K562 (cell line): Measurements from ENCODE around the gene DNAH8. TPM values are rescaled to one million over a fixed set of nuclear protein-coding genes. Genes with fewer than 3 reads are reported as not detected.
A peak's percentile ranks its signal among the peaks of the same experiment; 100 is the strongest.

Experiments used
- ATAC-seq: fragments of 200-7000 bp; cut with Tn5 transposase; 3 replicates; pipeline ENCODE4 v1.9.1; 2020; ENCODE audit warnings: moderate library complexity
- BruUV-seq: library from RNA; stranded (reverse); fragments of 400-500 nt; replicated peaks from 2 replicates; lab custom pipeline; 2021; lab: Mats Ljungman, UMichigan
- CTCF ChIA-PET: fragments of 300-600 bp; formaldehyde crosslinking; extraction: SDS; loops from one replicate; lab custom pipeline; 2021; ENCODE audit warnings: low intra/inter-chr PET ratio; lab: Yijun Ruan, JAX
- POLR2A ChIA-PET: fragments of 300-600, 350-650 bp; sonication (Branson Sonifier 250); formaldehyde crosslinking; extraction: SDS; loops from one replicate; lab custom pipeline; 2021; ENCODE audit warnings: antibody characterized with exemption, inconsistent platforms; lab: Yijun Ruan, JAX
- DNase-seq, 4 experiments: peaks; one replicate each; pipeline versions ENCODE4 v3.0.0 to v3.0.0-alpha.2; 2011 to 2018; ENCODE audit warnings: low spot score in 3 of 4, mixed read lengths in 3 of 4; ENCODE audit errors: extremely low read depth in 1 of 4
- FAIRE-seq: peaks from 2 replicates; lab custom pipeline; 2011; peaks lifted over from hg19 to GRCh38; lab: Jason Lieb, UNC
- H2AFZ ChIP-seq: 2 replicates; pipeline ENCODE4 v1.6.0; 2011; ENCODE audit warnings: low read depth, low read length, control low read depth, inconsistent platforms
- H3K27ac ChIP-seq: fragments of 200-600 bp; 3 replicates; pipeline ENCODE4 v1.8.0; 2011; ENCODE audit warnings: low read depth, mild to moderate bottlenecking, control low read depth, inconsistent platforms, low read length, moderate library complexity, mixed read lengths; ENCODE audit errors: extremely low read depth
- H3K27me3 ChIP-seq, 2 experiments: fragments of 300-600 bp in 1 of 2; 2 replicates in 1 of 2; 3 replicates in 1 of 2; pipeline versions ENCODE4 v1.6.0 to v1.8.0; 2011; ENCODE audit warnings: inconsistent platforms in 2 of 2, low read length in 2 of 2, mild to moderate bottlenecking in 1 of 2, mixed read lengths in 1 of 2, moderate library complexity in 1 of 2; ENCODE audit not compliant: control insufficient read depth in 2 of 2, insufficient read depth in 2 of 2
- H3K36me3 ChIP-seq: fragments of 300-600 bp; 3 replicates; pipeline ENCODE4 v1.8.0; 2011; ENCODE audit warnings: mild to moderate bottlenecking, low read length, inconsistent platforms; ENCODE audit not compliant: control insufficient read depth, insufficient read depth
- H3K4me1 ChIP-seq, 2 experiments: fragments of 200-600 bp in 1 of 2; replicated peaks in 1 of 2; 2 replicates in 1 of 2; 3 replicates in 1 of 2; pipeline versions ENCODE4 v1.5.1 to v1.8.0; 2011; ENCODE audit warnings: inconsistent platforms in 2 of 2, low read length in 2 of 2, mild to moderate bottlenecking in 1 of 2, mixed read lengths in 1 of 2, moderate library complexity in 1 of 2; ENCODE audit not compliant: control insufficient read depth in 2 of 2, insufficient read depth in 2 of 2
- H3K4me2 ChIP-seq: 2 replicates; pipeline ENCODE4 v1.6.1; 2011; ENCODE audit warnings: low read length, control low read depth, inconsistent platforms, mixed read lengths; ENCODE audit not compliant: insufficient read depth
- H3K4me3 ChIP-seq: fragments of 200-600 bp; sonication (generic), shearing (Covaris generic); 2 replicates; pipeline ENCODE4 v1.5.1; 2016; ENCODE audit warnings: control low read depth, inconsistent platforms
- H3K79me2 ChIP-seq: fragments of 200-600 bp; 3 replicates; pipeline ENCODE4 v1.8.0; 2011; ENCODE audit warnings: low read length, inconsistent platforms; ENCODE audit not compliant: control insufficient read depth, insufficient read depth
- H3K9ac ChIP-seq, 2 experiments: 2 replicates each; pipeline versions ENCODE4 v1.6.0 to v1.6.1; 2011; ENCODE audit warnings: low read depth in 2 of 2, low read length in 2 of 2, control low read depth in 1 of 2, inconsistent platforms in 1 of 2, mild to moderate bottlenecking in 1 of 2, mixed read lengths in 1 of 2; ENCODE audit not compliant: insufficient read depth in 1 of 2
- H3K9me1 ChIP-seq: one replicate; pipeline ENCODE4 v1.6.0; 2011; ENCODE audit warnings: inconsistent platforms, mild to moderate bottlenecking, low read length, moderate library complexity; ENCODE audit not compliant: control insufficient read depth, insufficient read depth
- H3K9me3 ChIP-seq: replicated peaks from 2 replicates; pipeline ENCODE4 v1.5.1; 2011; ENCODE audit warnings: low read depth, low read length, inconsistent platforms; ENCODE audit not compliant: control insufficient read depth, insufficient read depth
- H4K20me1 ChIP-seq: replicated peaks from 2 replicates; pipeline ENCODE4 v1.6.1; 2011; ENCODE audit warnings: low read length, inconsistent platforms, mixed read lengths; ENCODE audit not compliant: control insufficient read depth, insufficient read depth
- CTCF ChIP-seq, 3 experiments: IDR thresholded peaks in 2 of 3; conservative IDR thresholded peaks in 1 of 3; 2 replicates each; pipeline ENCODE4 v1.5.1; 2011 to 2012; ENCODE audit warnings: low read length in 3 of 3, mild to moderate bottlenecking in 3 of 3, control low read depth in 2 of 3, improper control_type of control experiment in 1 of 3, inconsistent platforms in 1 of 3, low read depth in 1 of 3, mixed read lengths in 1 of 3, moderate library complexity in 1 of 3; ENCODE audit not compliant: insufficient read depth in 2 of 3
- E2F1 ChIP-seq: sonication (generic); formaldehyde crosslinking; IDR thresholded peaks from 2 replicates; pipeline ENCODE4 v1.8.1; 2023; ENCODE audit warnings: mild to moderate bottlenecking, missing genetic modification reagents, moderate library complexity
- FOXA1 ChIP-seq: fragments of 450-650 bp; IDR thresholded peaks from 2 replicates; pipeline ENCODE4 v1.6.1; 2016; ENCODE audit warnings: mild to moderate bottlenecking, borderline replicate concordance
- KLF16 ChIP-seq: IDR thresholded peaks from 2 replicates; pipeline ENCODE4 v1.6.1; 2016; ENCODE audit warnings: antibody characterized with exemption
- LCOR ChIP-seq: sonication (generic); formaldehyde crosslinking; IDR thresholded peaks from 2 replicates; pipeline ENCODE4 v1.8.0; 2022; ENCODE audit warnings: mild to moderate bottlenecking, missing genetic modification reagents
- MCM3 ChIP-seq: fragments of 450-650 bp; IDR thresholded peaks from 2 replicates; pipeline ENCODE4 v1.6.1; 2016
- MECOM ChIP-seq: fragments of 250-450 bp; sonication (Bioruptor Pico); IDR thresholded peaks from 2 replicates; pipeline ENCODE4 v1.8.0; 2022; ENCODE audit warnings: inconsistent platforms
- NELFE ChIP-seq: IDR thresholded peaks from 2 replicates; pipeline ENCODE4 v1.6.1; 2011; ENCODE audit warnings: mild to moderate bottlenecking; ENCODE audit not compliant: insufficient read depth, insufficient read length
- NFIX ChIP-seq: fragments of 250-450 bp; sonication (Bioruptor Pico); IDR thresholded peaks from 2 replicates; pipeline ENCODE4 v1.4.0; 2020; ENCODE audit warnings: low read depth, mild to moderate bottlenecking, moderate library complexity
- NFXL1 ChIP-seq: fragments of 450-650 bp; formaldehyde crosslinking; IDR thresholded peaks from 2 replicates; pipeline ENCODE4 v1.4.0; 2021; ENCODE audit warnings: mild to moderate bottlenecking
- NUFIP1 ChIP-seq: fragments of 450-650 bp; IDR thresholded peaks from 2 replicates; pipeline ENCODE4 v1.6.1; 2018; ENCODE audit not compliant: partially characterized antibody
- POLR3G ChIP-seq: IDR thresholded peaks from 2 replicates; pipeline ENCODE4 v1.6.1; 2011; ENCODE audit not compliant: insufficient read length, insufficient replicate concordance; ENCODE audit errors: extremely low read depth
- RAD21 ChIP-seq, 2 experiments: fragments of 250-450 bp in 1 of 2; fragments of 450-650 bp in 1 of 2; sonication (Bioruptor Pico) in 1 of 2; formaldehyde crosslinking in 1 of 2; IDR thresholded peaks in 1 of 2; conservative IDR thresholded peaks in 1 of 2; 2 replicates each; pipeline versions ENCODE4 v1.4.0 to v1.8.0; 2020 to 2022; ENCODE audit warnings: mild to moderate bottlenecking in 2 of 2, moderate library complexity in 1 of 2
- SIN3B ChIP-seq: fragments of 450-650 bp; IDR thresholded peaks from 2 replicates; pipeline ENCODE4 v1.6.1; 2017; ENCODE audit warnings: low read depth, mild to moderate bottlenecking, moderate library complexity
- SNRNP70 ChIP-seq: fragments of 200-400 bp; formaldehyde crosslinking; optimal IDR thresholded peaks from 2 replicates; pipeline ENCODE3; 2017; ENCODE audit warnings: low read depth, low read length
- ZNF316 ChIP-seq: fragments of 450-650 bp; IDR thresholded peaks from 2 replicates; pipeline ENCODE4 v1.6.1; 2016
- ZNF324 ChIP-seq: fragments of 250-450 bp; sonication (Bioruptor Pico); IDR thresholded peaks from 2 replicates; pipeline ENCODE4 v1.4.0; 2020; ENCODE audit warnings: mild to moderate bottlenecking
- ZNF583 ChIP-seq: fragments of 250-450 bp; sonication (Bioruptor Pico); IDR thresholded peaks from 2 replicates; pipeline ENCODE4 v1.4.0; 2020
- ZNF717 ChIP-seq: fragments of 250-450 bp; sonication (Bioruptor Pico); IDR thresholded peaks from 2 replicates; pipeline ENCODE4 v1.5.0; 2021
- WGBS: fragments of 100-300 bp; shearing (Covaris generic); methylation state at CpG from one replicate; pipeline ENCODE4 v1.1.6; 2016; ENCODE audit warnings: low coverage, mixed read lengths; ENCODE audit not compliant: insufficient coverage; ENCODE audit errors: missing lambda C conversion rate; 5-methylcytosine and 5-hydroxymethylcytosine counted together
- in situ Hi-C: fragments of 300-500 bp; cut with MboI; formaldehyde crosslinking; loops from 4 replicates; pipeline ENCODE4 v1.15.0; 2018; ENCODE audit warnings: inconsistent platforms, mixed read lengths
- intact Hi-C: fragments of 100-400 bp; cut with micrococcal nuclease; formaldehyde crosslinking; loops from 2 replicates; pipeline ENCODE4 v1.14.2; 2022
- polyA plus RNA-seq, 8 experiments: library from polyadenylated mRNA; depleted of rRNA in 4 of 8; stranded (reverse) in 5 of 8; unstranded in 3 of 8; fragments of >200 nt; fragmentation: Nextera tagmentation in 2 of 8; fragmentation: Illumina TruSeq in 1 of 8; extraction: Ambion mirVana in 2 of 8; extraction: Trizol in 1 of 8; gene quantifications; 2 replicates each; pipeline versions ENCODE4 v1.2.1 to v1.2.3, GENCODE V29; 2011 to 2014; ENCODE audit warnings: inconsistent platforms in 1 of 8, missing spikeins in 1 of 8
- total RNA-seq, 7 experiments: library from RNA; depleted of rRNA in 6 of 7; stranded (reverse); fragments of >200 nt in 6 of 7; fragmentation: Illumina TruSeq in 2 of 7; extraction: Trizol in 2 of 7; gene quantifications; 2 replicates each; pipeline versions ENCODE4 v1.2.1 to v1.2.3, GENCODE V29; 2011 to 2021; ENCODE audit warnings: low replicate concordance in 1 of 7
- TF ChIP-seq, protein P1 (sequence below), 2 experiments: IDR thresholded peaks; 2 replicates each; pipeline ENCODE4 v1.6.1; 2011; ENCODE audit warnings: borderline replicate concordance in 1 of 2, control low read depth in 1 of 2, low read depth in 1 of 2, low read length in 1 of 2, mild to moderate bottlenecking in 1 of 2, mixed read lengths in 1 of 2, moderate library complexity in 1 of 2; ENCODE audit not compliant: insufficient read depth in 1 of 2, insufficient read length in 1 of 2, poor library complexity in 1 of 2, severe bottlenecking in 1 of 2; ENCODE audit errors: extremely low read depth in 1 of 2

The DNAH8 gene
- total and polyA plus RNA-seq, 9 of the 15 experiments (the other 6 are each of a cell fraction or from before 2014, with no cell fraction given): 1.2 to 4.2 (median 2.9) TPM

DNA sequence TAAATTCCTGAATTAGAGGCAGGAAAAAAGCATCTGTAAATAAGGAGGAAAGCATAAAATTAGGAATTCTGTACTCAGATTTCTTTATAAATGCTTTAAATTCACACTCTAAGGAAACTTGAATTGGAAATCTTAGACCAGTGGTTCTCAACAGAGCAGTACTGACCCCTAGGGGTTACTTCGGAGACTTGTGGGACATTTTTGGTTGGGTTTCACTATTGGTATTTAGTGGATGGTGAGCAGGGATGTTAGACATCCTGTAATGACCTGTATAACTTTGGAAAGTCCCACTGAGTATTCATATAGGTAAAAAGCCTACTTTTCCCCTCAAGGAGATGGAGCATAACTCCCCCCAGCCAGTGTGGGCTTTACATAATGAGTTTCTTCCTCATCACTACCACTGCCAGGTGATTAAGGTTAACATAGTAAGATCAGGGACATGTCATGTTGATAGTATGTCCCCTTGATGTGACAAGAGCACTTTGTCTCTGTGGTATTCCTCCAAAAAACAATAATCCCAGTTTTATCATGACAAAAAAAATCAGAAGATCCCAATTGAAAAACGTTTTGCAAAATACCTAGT is 43.1 kb upstream of the DNAH8 start:
- WGBS: 0% methylated on average over 2 of the region's 2 CpGs
- peak; percentile 91 for ATAC-seq
- Histone ChIP-seq H3K4me3 (no peak overlapping the region), H3K9me1 (no peaks in the 10 kb centered on the region), H3K9ac (no peak overlapping the region), H3K4me1 (no peaks in the 10 kb centered on the region), H3K79me2 (no peaks in the 10 kb centered on the region), H3K4me2 (no peak overlapping the region), H2AFZ (no peak overlapping the region), H3K36me3 (peaks cover 22% of the 10 kb centered on the region), H3K27ac (no peak overlapping the region), H3K9me3 (no peaks in the 10 kb centered on the region), H3K27me3 (0 out of 5 replicates have a peak, but pooled peaks cover 0 to 4% of the 10 kb centered on the region in 2 experiments), H4K20me1 (no peaks in the 10 kb centered on the region)
- ChIA-PET CTCF (interaction anchor here (1.0 kb wide), 1 partner anchor 178 kb away, joined by 3 read pairs; no protein-coding TSS in a partner anchor), POLR2A (no interaction called here)
- no TSS peak for BruUV-seq
- FAIRE-seq: peak; percentile 83
- intact Hi-C loops: loop anchor here (5.0 kb wide), 1 partner anchor 180 kb away; no protein-coding TSS in a partner anchor
- DNase-seq: peak; percentile 62 to 76 (median 66)
- in situ Hi-C loops: no loop called here
- TF ChIP-seq MCM3: no peak
- TF ChIP-seq FOXA1: no peak
- TF ChIP-seq SNRNP70: no peak
- peak; percentile 61; the same call in 1 of the 2 replicates for TF ChIP-seq KLF16
- no peak for TF ChIP-seq NELFE
- TF ChIP-seq NFIX (CRISPR knock-in tag): no peak
- TF ChIP-seq E2F1 (CRISPR knock-in tag): no peak
- TF ChIP-seq ZNF324 (CRISPR knock-in tag): no peak
- TF ChIP-seq POLR3G: no peak
- TF ChIP-seq RAD21 (CRISPR knock-in tag; conservative IDR thresholded peaks at IDR 0.05 in 1 of 2, IDR thresholded peaks at IDR 0.05 in 1 of 2): peak; percentile 78 to 83
- no peak for TF ChIP-seq LCOR (CRISPR knock-in tag)
- TF ChIP-seq NUFIP1: no peak
- 0 out of 2 replicates have a peak, but pooled peaks have one; percentile 14 for TF ChIP-seq SIN3B
- no peak for TF ChIP-seq ZNF583 (CRISPR knock-in tag)
- no peak for TF ChIP-seq ZNF316
- no peak for TF ChIP-seq NFXL1 (CRISPR knock-in tag)
- TF ChIP-seq, protein P1, sequence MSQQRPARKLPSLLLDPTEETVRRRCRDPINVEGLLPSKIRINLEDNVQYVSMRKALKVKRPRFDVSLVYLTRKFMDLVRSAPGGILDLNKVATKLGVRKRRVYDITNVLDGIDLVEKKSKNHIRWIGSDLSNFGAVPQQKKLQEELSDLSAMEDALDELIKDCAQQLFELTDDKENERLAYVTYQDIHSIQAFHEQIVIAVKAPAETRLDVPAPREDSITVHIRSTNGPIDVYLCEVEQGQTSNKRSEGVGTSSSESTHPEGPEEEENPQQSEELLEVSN (IDR thresholded peaks at IDR 0.05; ENCODE audit: borderline replicate concordance in 1 of 2, extremely low read depth in 1 of 2, insufficient read depth in 1 of 2, insufficient read length in 1 of 2, low read depth in 1 of 2, low read length in 1 of 2, poor library complexity in 1 of 2, severe bottlenecking in 1 of 2): no peak
- TF ChIP-seq MECOM: no peak
- TF ChIP-seq ZNF717 (CRISPR knock-in tag): no peak
- TF ChIP-seq CTCF (IDR thresholded peaks at IDR 0.05 in 2 of 3, conservative IDR thresholded peaks at IDR 0.05 in 1 of 3; ENCODE audit: insufficient read depth in 2 of 3, low read depth in 1 of 3, low read length in 3 of 3): peak; percentile 66 to 89 (median 79)
